Endodermal cell (in vitro differentiated cells): Measurements from ENCODE around the gene TRAIP. TPM values are rescaled to one million over a fixed set of nuclear protein-coding genes. Genes with fewer than 3 reads are reported as not detected.
"Not testable (repeated sequence)": the region's sequence is repeated elsewhere in the genome, so short reads cannot be mapped to it uniquely, and the experiment has no call there.

Source experiments
- DNase-seq: peaks from one replicate; pipeline ENCODE4 v3.0.0-alpha.2; 2017
- H3K27ac ChIP-seq: 2 replicates; pipeline ENCODE4 v1.5.1; 2013; ENCODE audit warnings: mild to moderate bottlenecking, low read depth, low read length, moderate library complexity
- H3K27me3 ChIP-seq: 2 replicates; pipeline ENCODE4 v1.6.1; 2013; ENCODE audit warnings: mild to moderate bottlenecking, low read length, moderate library complexity; ENCODE audit not compliant: insufficient read depth, control insufficient read depth, poor library complexity, severe bottlenecking
- H3K36me3 ChIP-seq: 2 replicates; pipeline ENCODE4 v1.7.0; 2013; ENCODE audit warnings: mild to moderate bottlenecking, low read length, moderate library complexity; ENCODE audit not compliant: control insufficient read depth, insufficient read depth
- H3K4me1 ChIP-seq: one replicate; pipeline ENCODE4 v1.7.0; 2013; ENCODE audit warnings: low read length; ENCODE audit not compliant: control insufficient read depth, insufficient read depth
- H3K4me3 ChIP-seq: 2 replicates; pipeline ENCODE4 v1.5.1; 2013; ENCODE audit warnings: mild to moderate bottlenecking, low read length, moderate library complexity
- H3K9ac ChIP-seq: 2 replicates; pipeline ENCODE4 v1.6.1; 2013; ENCODE audit warnings: mild to moderate bottlenecking, low read length, moderate library complexity; ENCODE audit not compliant: poor library complexity, severe bottlenecking; ENCODE audit errors: extremely low read depth
- H3K9me3 ChIP-seq: 2 replicates; pipeline ENCODE4 v1.6.1; 2013; ENCODE audit warnings: mild to moderate bottlenecking, low read length, moderate library complexity; ENCODE audit not compliant: control insufficient read depth
- H3K27ac Mint-ChIP-seq: 2 replicates; pipeline ENCODE4 v1.8.0; 2020; ENCODE audit warnings: mixed read lengths
- H3K27me3 Mint-ChIP-seq: 2 replicates; pipeline ENCODE4 v1.8.0; 2021; ENCODE audit warnings: mild to moderate bottlenecking, mixed read lengths; ENCODE audit not compliant: insufficient read depth
- H3K36me3 Mint-ChIP-seq: 2 replicates; pipeline ENCODE4 v1.8.0; 2020; ENCODE audit warnings: low read depth, mixed read lengths
- H3K4me1 Mint-ChIP-seq: 2 replicates; pipeline ENCODE4 v1.8.0; 2020; ENCODE audit warnings: mixed read lengths
- H3K4me3 Mint-ChIP-seq: 2 replicates; pipeline ENCODE4 v1.8.0; 2020; ENCODE audit warnings: mild to moderate bottlenecking, moderate library complexity, mixed read lengths
- H3K9me3 Mint-ChIP-seq: 2 replicates; pipeline ENCODE4 v1.8.0; 2020; ENCODE audit warnings: mild to moderate bottlenecking, mixed read lengths
- WGBS, 2 experiments: methylation state at CpG; one replicate each; pipeline versions ENCODE4 v1.1.5 to v1.1.7; 2013; ENCODE audit warnings: missing lambda C conversion rate in 2 of 2, mixed read lengths in 1 of 2; ENCODE audit not compliant: insufficient coverage in 1 of 2, insufficient read length in 1 of 2; 5-methylcytosine and 5-hydroxymethylcytosine counted together
- total RNA-seq, 2 donors: library from RNA; stranded (reverse); fragmentation: NEBNext Ultra II Directional in 1 of 2; extraction: Animal tissue kit (Norgen Biotek cat#: 25700) in 1 of 2; gene quantifications; 2 replicates in 1 of 2; 3 replicates in 1 of 2; pipeline ENCODE4 v1.2.1, GENCODE V29; 2021
- TF ChIP-seq, protein P1 (sequence below): fragments of 200-600 bp; sonication (generic); conservative IDR thresholded peaks from 2 replicates; pipeline ENCODE4 v1.5.0; 2021; ENCODE audit warnings: antibody characterized with exemption, mild to moderate bottlenecking

Gene TRAIP
- total RNA-seq, 2 donors from 2014 or later = 22.3 to 32.8 TPM

DNA sequence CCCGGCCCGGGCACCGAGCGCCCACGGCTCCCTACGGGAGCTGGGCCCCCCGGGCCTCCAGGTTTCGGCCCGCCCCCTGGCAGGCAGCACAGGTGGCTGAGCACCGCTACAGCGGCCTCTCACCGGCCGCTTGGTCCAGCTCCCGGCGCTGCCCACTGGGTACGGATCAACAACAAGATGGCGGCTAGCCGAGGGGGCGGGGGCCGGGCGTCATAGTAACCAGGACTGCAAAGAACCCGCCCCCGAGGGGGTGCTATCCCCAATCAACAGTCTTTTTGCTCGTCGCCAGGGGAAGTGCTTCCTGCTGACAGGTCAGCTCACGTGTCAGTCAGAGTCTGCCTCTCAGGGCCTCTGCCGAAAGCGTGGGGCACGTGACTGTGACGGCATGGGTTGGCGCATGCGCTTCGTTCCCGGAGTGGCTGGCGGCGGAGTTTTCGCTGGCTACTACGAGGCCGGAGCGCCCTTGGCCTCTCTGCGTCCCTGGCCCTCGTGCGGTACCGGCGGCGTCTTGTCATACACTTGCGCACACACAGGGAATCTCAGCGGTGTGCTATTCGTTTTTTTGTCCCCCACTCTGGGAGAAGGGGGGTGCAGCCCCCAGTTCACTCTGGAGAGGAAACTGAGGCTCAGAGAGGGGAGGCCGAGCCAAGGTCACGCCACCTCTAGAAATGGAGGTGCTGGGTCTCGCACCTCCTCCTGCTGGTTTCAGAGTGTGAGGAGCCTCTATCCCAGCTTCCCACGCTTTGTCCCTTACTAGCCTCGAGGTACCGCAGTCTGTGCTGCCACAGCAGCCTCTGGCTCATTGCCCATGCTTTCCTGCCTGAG is 69.8 kb downstream of the TRAIP start, which contains the start of gene IP6K1:
IP6K1 (minus strand) TSS at position 186 of the 825 bp plus-strand sequence. CDS start 38,502 bp downstream, outside the sequence.
- 7 to 9% methylated on average over 43 to 55 of the region's 55 CpGs for whole genome bisulfite sequencing, 2 experiments

GRCh38 chr3:49785565-49786356 is 70.6 kb downstream of the TRAIP start:
- Mint-ChIP-seq H3K4me1 (peaks cover 7% of the 10 kb centered on the region), H3K4me3 (peak overlapping the region; percentile 81), H3K36me3 (peaks cover 19% of the 10 kb centered on the region), H3K27ac (peak overlapping the region; percentile 87), H3K9me3 (no peaks in the 10 kb centered on the region), H3K27me3 (peaks cover 5% of the 10 kb centered on the region)
- Histone ChIP-seq H3K36me3 (peaks cover 24% of the 10 kb centered on the region), H3K27me3 (no peaks in the 10 kb centered on the region), H3K4me3 (peak overlapping the region; percentile 91), H3K4me1 (no peaks in the 10 kb centered on the region), H3K9me3 (no peaks in the 10 kb centered on the region), H3K27ac (peak overlapping the region; percentile 82), H3K9ac (peak overlapping the region; percentile 74)
- WGBS, 2 experiments = 6 to 7% methylated on average over 23 to 50 of the region's 50 CpGs
- TF ChIP-seq, protein P1, sequence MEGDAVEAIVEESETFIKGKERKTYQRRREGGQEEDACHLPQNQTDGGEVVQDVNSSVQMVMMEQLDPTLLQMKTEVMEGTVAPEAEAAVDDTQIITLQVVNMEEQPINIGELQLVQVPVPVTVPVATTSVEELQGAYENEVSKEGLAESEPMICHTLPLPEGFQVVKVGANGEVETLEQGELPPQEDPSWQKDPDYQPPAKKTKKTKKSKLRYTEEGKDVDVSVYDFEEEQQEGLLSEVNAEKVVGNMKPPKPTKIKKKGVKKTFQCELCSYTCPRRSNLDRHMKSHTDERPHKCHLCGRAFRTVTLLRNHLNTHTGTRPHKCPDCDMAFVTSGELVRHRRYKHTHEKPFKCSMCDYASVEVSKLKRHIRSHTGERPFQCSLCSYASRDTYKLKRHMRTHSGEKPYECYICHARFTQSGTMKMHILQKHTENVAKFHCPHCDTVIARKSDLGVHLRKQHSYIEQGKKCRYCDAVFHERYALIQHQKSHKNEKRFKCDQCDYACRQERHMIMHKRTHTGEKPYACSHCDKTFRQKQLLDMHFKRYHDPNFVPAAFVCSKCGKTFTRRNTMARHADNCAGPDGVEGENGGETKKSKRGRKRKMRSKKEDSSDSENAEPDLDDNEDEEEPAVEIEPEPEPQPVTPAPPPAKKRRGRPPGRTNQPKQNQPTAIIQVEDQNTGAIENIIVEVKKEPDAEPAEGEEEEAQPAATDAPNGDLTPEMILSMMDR = no peak
- DNase-seq = no peak

More for the DNA sequence above, 69.8 kb downstream of the TRAIP start, which contains the start of gene IP6K1:
- Histone ChIP-seq H3K4me1 (no peaks in the 10 kb centered on the region), H3K9ac (peak within 1 kb of the TSS; percentile 74), H3K4me3 (peak within 1 kb of the TSS; percentile 91), H3K36me3 (peaks cover 17% of the 10 kb centered on the region), H3K9me3 (no peaks in the 10 kb centered on the region), H3K27me3 (no peaks in the 10 kb centered on the region), H3K27ac (peak within 1 kb of the TSS; percentile 82)
- Mint-ChIP-seq H3K36me3 (peaks cover 15% of the 10 kb centered on the region), H3K27me3 (peaks cover 5% of the 10 kb centered on the region), H3K4me1 (peaks cover 4% of the 10 kb centered on the region), H3K27ac (peak within 1 kb of the TSS; percentile 94), H3K9me3 (no peaks in the 10 kb centered on the region), H3K4me3 (peak within 1 kb of the TSS; percentile 81)
- DNase-seq = peak; percentile 100
- TF ChIP-seq, protein P1 = no peak

GRCh38 chr3:49782277-49782676 is 74.1 kb downstream of the TRAIP start:
- H3K4me3 ChIP-seq, H3K4me3 Mint-ChIP-seq, H3K9ac ChIP-seq, H3K4me1 ChIP-seq, H3K9me3 ChIP-seq, H3K4me1 Mint-ChIP-seq, H3K27ac ChIP-seq, H3K27ac Mint-ChIP-seq, H3K27me3 ChIP-seq, H3K9me3 Mint-ChIP-seq, DNase-seq, H3K27me3 Mint-ChIP-seq: not testable (repeated sequence)
- peaks cover 38% of the 10 kb centered on the region for H3K36me3 Mint-ChIP-seq
- peaks cover 41% of the 10 kb centered on the region for H3K36me3 ChIP-seq
- WGBS, 2 experiments = 94 to 97% methylated on average over 9 of the region's 9 CpGs
